ENCODE measurements around the gene TRIM47. TPM values are rescaled to one million over a fixed set of nuclear protein-coding genes. Genes with fewer than 3 reads are reported as not detected.
"Not testable (repeated sequence)": the region's sequence is repeated elsewhere in the genome, so short reads cannot be mapped to it uniquely, and the experiment has no call there.

TRIM47 gene
- total and polyA plus RNA-seq, 7 donors = 8.4 to 17.1 (median 10.9) TPM

DNA sequence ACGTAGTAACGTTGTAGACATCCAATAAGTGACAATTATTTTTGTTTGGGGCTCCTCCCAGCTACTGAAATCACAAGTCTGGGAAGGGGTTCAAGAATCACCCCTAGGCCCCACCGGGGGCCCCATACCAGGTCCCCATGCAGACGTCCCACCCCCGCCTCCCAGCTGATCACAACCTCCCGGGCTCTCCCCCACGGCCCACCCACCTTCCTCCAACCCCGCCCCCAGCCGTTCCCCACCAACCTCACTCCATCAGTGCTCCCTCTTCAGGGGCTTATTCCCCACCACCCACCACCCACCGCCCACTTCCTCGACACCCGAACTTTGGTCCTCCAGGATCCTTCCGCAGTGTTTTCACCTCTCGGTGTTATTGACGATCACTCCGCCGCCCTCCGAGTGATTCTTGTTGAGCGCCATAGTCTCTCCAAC is 23.5 kb downstream of the TRIM47 start:
- peaks cover 45% of the 10 kb centered on the region for H3K4me1 ChIP-seq
- H3K36me3 ChIP-seq (ENCODE audit: insufficient read depth in 1 of 2, low read depth in 1 of 2) = peaks cover 0 to 27% of the 10 kb centered on the region in 2 donors
- intact Hi-C loops (cut with DNase I) = loop anchor here (2.0 to 5.0 kb wide), 3 partner anchors 22 to 42 kb away; partner anchors contain the start of gene TRIM65 (in 1 of the 2)
- peak overlapping the region; percentile 98 for H3K27ac ChIP-seq
- peak overlapping the region; percentile 86 for H3K4me3 ChIP-seq
- WGBS, 3 donors = 0 to 1% (median 0%) methylated on average over 19 of the region's 19 CpGs
- no peaks in the 10 kb centered on the region for H3K9me3 ChIP-seq
- TF ChIP-seq, protein P1, sequence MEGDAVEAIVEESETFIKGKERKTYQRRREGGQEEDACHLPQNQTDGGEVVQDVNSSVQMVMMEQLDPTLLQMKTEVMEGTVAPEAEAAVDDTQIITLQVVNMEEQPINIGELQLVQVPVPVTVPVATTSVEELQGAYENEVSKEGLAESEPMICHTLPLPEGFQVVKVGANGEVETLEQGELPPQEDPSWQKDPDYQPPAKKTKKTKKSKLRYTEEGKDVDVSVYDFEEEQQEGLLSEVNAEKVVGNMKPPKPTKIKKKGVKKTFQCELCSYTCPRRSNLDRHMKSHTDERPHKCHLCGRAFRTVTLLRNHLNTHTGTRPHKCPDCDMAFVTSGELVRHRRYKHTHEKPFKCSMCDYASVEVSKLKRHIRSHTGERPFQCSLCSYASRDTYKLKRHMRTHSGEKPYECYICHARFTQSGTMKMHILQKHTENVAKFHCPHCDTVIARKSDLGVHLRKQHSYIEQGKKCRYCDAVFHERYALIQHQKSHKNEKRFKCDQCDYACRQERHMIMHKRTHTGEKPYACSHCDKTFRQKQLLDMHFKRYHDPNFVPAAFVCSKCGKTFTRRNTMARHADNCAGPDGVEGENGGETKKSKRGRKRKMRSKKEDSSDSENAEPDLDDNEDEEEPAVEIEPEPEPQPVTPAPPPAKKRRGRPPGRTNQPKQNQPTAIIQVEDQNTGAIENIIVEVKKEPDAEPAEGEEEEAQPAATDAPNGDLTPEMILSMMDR (IDR thresholded peaks at IDR 0.05) = no peak
- peak; percentile 7 to 35 (median 27) for ATAC-seq
- peak in 1 of 2 donors; percentile 73 for DNase-seq
- H3K27me3 ChIP-seq (ENCODE audit: insufficient read depth in 3 of 3, low read length in 2 of 3) = no peaks in the 10 kb centered on the region

DNA sequence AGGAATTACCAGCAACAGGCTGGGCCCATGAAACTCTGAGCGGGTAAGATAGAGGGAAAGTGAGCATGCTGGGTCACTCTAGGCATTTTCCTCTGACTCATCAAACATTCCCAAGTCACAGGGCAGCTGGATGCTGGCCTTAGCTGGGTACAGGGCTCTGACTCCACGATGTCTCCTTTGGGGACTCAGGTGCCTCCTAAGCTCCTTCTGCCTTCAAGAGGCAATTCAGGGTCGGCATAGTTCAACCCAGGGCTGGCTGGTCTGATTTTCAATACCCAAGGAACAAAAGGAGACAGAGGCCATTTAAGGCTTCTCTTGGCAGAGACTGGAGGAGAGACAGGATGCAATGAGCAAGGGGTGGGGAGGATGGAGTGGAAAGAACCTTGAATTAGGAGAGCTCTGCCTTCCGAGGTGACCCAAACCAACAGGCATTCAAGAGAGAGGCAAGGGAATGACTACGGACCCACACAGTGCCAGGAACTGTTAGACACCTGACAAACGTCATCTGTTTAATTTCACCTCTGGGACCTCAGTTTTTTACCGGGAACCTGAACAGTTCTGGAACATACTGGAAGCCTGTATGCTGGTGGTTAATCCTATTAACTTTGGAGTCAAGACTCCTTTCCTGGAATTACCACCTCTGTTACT is 24.2 kb downstream of the TRIM47 start:
- ATAC-seq (peak; percentile 54 to 71 (median 61)), DNase-seq (peak in 1 of 2 donors; percentile 75)
- Histone ChIP-seq H3K36me3 (ENCODE audit: insufficient read depth in 1 of 2, low read depth in 1 of 2) (peaks cover 3 to 34% of the 10 kb centered on the region in 2 donors), H3K4me1 (peaks cover 52% of the 10 kb centered on the region), H3K4me3 (peak overlapping the region; percentile 86), H3K27ac (peak overlapping the region; percentile 98), H3K9me3 (no peaks in the 10 kb centered on the region), H3K27me3 (ENCODE audit: insufficient read depth in 3 of 3, low read length in 2 of 3) (no peaks in the 10 kb centered on the region)
- 9 to 16% (median 12%) methylated on average over 7 of the region's 7 CpGs for WGBS, 3 donors
- intact Hi-C loops (cut with DNase I) = loop anchor here in 1 of 2 donors (2.0 kb wide), 2 partner anchors 23 to 43 kb away; partner anchors contain the start of gene TRIM65
- TF ChIP-seq, protein P1 (IDR thresholded peaks at IDR 0.05) = no peak

DNA sequence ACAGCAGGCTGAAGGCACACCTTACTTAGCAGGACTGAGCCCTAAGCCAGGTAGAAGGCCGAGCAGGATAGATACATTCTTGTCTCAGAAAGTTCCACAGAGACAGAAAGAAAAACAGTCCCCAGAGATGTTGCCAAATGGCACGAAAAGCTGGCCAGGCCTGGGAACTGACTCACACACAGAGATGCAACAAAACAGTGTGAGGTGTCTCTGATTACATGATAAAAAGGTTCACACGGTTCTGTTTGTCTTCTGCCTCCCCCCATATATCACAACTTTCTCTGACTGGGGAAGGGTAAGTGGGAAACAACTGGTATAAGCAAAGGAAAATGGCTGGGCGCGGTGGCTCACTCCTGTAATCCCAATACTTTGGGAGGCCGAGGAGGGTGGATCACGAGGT is 24.9 kb downstream of the TRIM47 start:
- Histone ChIP-seq H3K9me3 (no peaks in the 10 kb centered on the region), H3K4me1 (peaks cover 59% of the 10 kb centered on the region), H3K27ac (peak overlapping the region; percentile 98), H3K27me3 (ENCODE audit: insufficient read depth in 3 of 3, low read length in 2 of 3) (no peaks in the 10 kb centered on the region), H3K36me3 (ENCODE audit: insufficient read depth in 1 of 2, low read depth in 1 of 2) (peaks cover 6 to 42% of the 10 kb centered on the region in 2 donors), H3K4me3 (peak overlapping the region; percentile 86)
- intact Hi-C loops (cut with DNase I) = no loop called here
- DNase-seq = no peak
- TF ChIP-seq, protein P1 (IDR thresholded peaks at IDR 0.05) = no peak
- WGBS, 3 donors = 56 to 69% (median 62%) methylated on average over 7 of the region's 7 CpGs
- peak in 2 of 4 donors; percentile 24 to 43 for ATAC-seq

DNA sequence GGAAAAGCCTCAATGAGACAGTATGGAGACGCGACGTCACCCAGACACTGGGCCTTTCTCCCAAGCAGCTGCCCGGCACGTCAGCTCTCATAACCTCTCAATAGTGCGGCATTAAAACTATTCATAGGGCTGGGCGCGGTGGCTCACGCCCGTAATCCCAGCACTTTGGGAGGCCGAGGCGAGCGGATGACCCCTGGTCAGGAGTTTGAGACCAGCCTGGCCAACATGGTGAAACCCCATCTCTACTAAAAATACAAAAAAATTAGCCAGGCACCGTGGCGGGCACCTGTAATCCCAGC is 26.7 kb downstream of the TRIM47 start:
- H3K9me3 ChIP-seq; ATAC-seq; DNase-seq; intact Hi-C loops (cut with DNase I); H3K27me3 ChIP-seq (ENCODE audit: insufficient read depth in 3 of 3, low read length in 2 of 3): not testable (repeated sequence)
- H3K4me1 ChIP-seq = peaks cover 63% of the 10 kb centered on the region
- H3K4me3 ChIP-seq = peak overlapping the region; percentile 8
- H3K36me3 ChIP-seq (ENCODE audit: insufficient read depth in 1 of 2, low read depth in 1 of 2) = peaks cover 15 to 60% of the 10 kb centered on the region in 2 donors
- WGBS, 3 donors = 32 to 62% (median 52%) methylated on average over 15 of the region's 15 CpGs
- H3K27ac ChIP-seq = peak overlapping the region; percentile 98

DNA sequence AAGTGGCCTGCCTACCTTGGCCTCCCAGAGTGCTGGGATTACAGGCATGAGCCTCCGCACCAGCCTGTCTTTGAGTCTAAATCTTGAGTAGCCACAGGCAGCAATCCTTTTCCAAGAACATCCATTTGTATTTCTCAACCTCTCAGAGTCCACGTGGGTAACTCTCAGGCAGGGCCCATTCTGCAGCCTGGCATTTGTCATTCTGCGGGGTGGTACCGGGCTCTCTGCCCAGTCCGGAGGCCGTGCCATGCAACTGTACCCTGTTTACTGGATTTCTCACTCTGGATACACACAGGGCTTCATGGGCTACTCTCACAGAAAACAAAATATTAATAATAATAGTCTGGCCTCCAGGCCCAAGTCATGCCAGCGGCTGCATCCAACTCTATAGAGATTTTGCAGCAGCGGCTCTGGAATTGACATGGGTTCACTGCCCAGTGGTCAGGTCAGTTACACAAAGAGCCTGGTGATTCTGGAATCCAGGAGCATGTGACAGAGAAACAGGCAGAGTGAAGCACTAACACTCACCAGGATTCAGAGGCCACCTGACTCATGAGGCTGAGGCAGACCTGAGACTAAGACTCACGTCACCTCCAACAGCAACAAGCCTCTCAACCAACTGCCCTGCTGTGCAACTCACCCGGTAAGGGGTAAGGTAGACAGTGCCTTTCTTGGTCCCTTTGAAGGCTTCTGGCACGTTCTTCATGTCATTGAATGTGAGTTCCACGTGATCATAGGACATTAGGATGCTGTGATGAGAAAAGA is 27.3 kb downstream of the TRIM47 start:
- Histone ChIP-seq H3K36me3 (ENCODE audit: insufficient read depth in 1 of 2, low read depth in 1 of 2) (peaks cover 15 to 65% of the 10 kb centered on the region in 2 donors), H3K27me3 (ENCODE audit: insufficient read depth in 3 of 3, low read length in 2 of 3) (no peaks in the 10 kb centered on the region), H3K9me3 (no peaks in the 10 kb centered on the region), H3K27ac (peak overlapping the region; percentile 98), H3K4me3 (peak overlapping the region; percentile 8), H3K4me1 (peaks cover 65% of the 10 kb centered on the region)
- DNase-seq (peak; percentile 67 to 80), ATAC-seq (peak; percentile 19 to 36 (median 26))
- TF ChIP-seq, protein P1 (IDR thresholded peaks at IDR 0.05) = no peak
- 25 to 49% (median 38%) methylated on average over 12 of the region's 12 CpGs for WGBS, 3 donors
- intact Hi-C loops (cut with DNase I) = no loop called here
